Type B pancreatic cell (in vitro differentiated cells): Measurements from ENCODE around the gene APAF1. TPM values are rescaled to one million over a fixed set of nuclear protein-coding genes. Genes with fewer than 3 reads are reported as not detected.

ENCODE experiments used
- DNase-seq: peaks from one replicate; pipeline ENCODE4 v3.0.0; 2021; ENCODE audit warnings: mixed read lengths; ENCODE audit not compliant: unreplicated experiment; ENCODE audit errors: extremely low spot score
- H3K27ac Mint-ChIP-seq: 2 replicates; pipeline ENCODE4 v1.8.0; 2021; ENCODE audit warnings: mild to moderate bottlenecking, mixed read lengths
- H3K27me3 Mint-ChIP-seq: 2 replicates; pipeline ENCODE4 v1.8.0; 2021; ENCODE audit warnings: mixed read lengths
- H3K36me3 Mint-ChIP-seq: 2 replicates; pipeline ENCODE4 v1.8.0; 2021; ENCODE audit warnings: mixed read lengths
- H3K4me1 Mint-ChIP-seq: one replicate; pipeline ENCODE4 v1.8.0; 2021; ENCODE audit warnings: mixed read lengths; ENCODE audit not compliant: unreplicated experiment
- H3K4me3 Mint-ChIP-seq: 2 replicates; pipeline ENCODE4 v1.8.0; 2021; ENCODE audit warnings: mild to moderate bottlenecking, mixed read lengths
- H3K9me3 Mint-ChIP-seq: 2 replicates; pipeline ENCODE4 v1.8.0; 2021; ENCODE audit warnings: mixed read lengths
- CTCF ChIP-seq: fragments of 200-600 bp; sonication (generic); conservative IDR thresholded peaks from 2 replicates; pipeline ENCODE4 v1.5.0; 2021; ENCODE audit warnings: antibody characterized with exemption, mild to moderate bottlenecking
- total RNA-seq: library from RNA; stranded (reverse); gene quantifications from 2 replicates; pipeline ENCODE4 v1.2.1, GENCODE V29; 2021; ENCODE audit warnings: low replicate concordance

Gene APAF1
- total RNA-seq, 1 donor from 2014 or later = 21.7 TPM

GRCh38 chr12:98744680-98745079, 99.6 kb downstream of the APAF1 start:
- H3K36me3 Mint-ChIP-seq = no peaks in the 10 kb centered on the region
- peaks cover 35% of the 10 kb centered on the region for H3K27me3 Mint-ChIP-seq
- H3K9me3 Mint-ChIP-seq = peaks cover 1% of the 10 kb centered on the region
- no peak for DNase-seq
- H3K4me3 Mint-ChIP-seq = no peak overlapping the region
- no peak overlapping the region for H3K27ac Mint-ChIP-seq
- H3K4me1 Mint-ChIP-seq = peaks cover 8% of the 10 kb centered on the region
- no peak for TF ChIP-seq CTCF

DNA sequence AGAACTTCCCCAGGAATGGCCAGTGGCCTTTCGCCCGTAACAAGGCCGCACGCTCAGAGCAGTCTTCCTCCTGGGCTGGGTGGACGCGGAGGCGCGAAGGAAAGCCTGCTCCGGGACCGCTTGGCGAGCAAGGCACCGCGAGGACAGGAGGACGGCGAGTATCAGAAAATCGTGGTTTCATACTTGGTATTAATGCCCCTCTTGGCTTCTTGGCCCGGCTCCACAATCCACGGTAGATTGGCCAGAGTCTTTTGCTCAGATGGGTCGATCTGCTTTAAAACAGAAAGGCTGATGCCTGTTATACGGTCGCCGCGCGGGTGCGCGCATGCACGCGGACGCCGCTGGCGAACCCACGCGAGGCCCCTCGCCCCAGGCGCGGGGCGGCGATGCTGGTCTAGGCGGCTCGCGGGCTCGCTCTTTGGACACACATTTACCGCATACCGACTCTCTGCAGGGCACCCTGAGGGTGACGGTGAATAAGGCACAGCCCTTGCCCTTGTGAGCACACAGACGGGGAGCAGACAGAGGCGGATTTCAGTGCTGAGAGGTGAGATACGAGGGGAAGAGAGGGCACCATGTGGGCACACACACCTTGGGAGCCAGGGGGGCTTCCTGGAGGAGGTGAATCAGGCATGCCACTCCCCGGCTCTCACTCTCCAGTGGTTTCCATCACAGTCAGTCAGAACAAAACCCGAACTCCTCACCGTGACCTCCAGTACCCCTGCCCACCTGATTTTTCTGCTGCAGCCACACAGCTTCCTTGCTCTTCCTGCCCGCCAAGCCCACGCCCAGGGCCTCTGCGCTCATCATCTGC, 100.7 kb downstream of the APAF1 start:
- Mint-ChIP-seq H3K9me3 (peaks cover 5% of the 10 kb centered on the region), H3K4me1 (peaks cover 13% of the 10 kb centered on the region), H3K27me3 (peaks cover 35% of the 10 kb centered on the region), H3K4me3 (peak overlapping the region; percentile 58), H3K36me3 (no peaks in the 10 kb centered on the region), H3K27ac (no peak overlapping the region)
- DNase-seq = no peak
- no peak for TF ChIP-seq CTCF

DNA sequence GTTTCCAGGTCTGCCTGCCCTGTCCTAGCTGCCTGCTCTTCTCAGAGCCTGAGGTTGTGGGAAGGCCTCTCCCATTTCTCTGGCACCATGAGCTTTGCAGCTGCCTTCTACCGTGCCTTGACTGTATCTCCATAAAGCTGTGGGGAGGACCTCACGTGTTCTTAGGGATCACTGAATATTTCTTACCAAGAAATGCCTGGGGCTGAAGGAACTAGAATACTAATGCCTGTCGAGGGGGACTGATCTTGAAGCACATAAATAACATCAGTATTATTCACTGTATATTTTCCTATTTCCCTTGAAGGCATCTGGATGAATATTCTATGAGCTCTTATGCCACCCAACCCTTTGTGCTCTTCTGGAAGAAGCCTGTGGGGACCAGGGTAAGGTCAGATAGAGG, 103.4 kb downstream of the APAF1 start:
- Mint-ChIP-seq H3K27me3 (peaks cover 23% of the 10 kb centered on the region), H3K4me3 (no peak overlapping the region), H3K27ac (no peak overlapping the region), H3K9me3 (peaks cover 5% of the 10 kb centered on the region), H3K36me3 (no peaks in the 10 kb centered on the region), H3K4me1 (peaks cover 17% of the 10 kb centered on the region)
- no peak for DNase-seq
- TF ChIP-seq CTCF = no peak

GRCh38 chr12:98750511-98750910, 105.4 kb downstream of the APAF1 start:
- H3K4me1 Mint-ChIP-seq = peaks cover 27% of the 10 kb centered on the region
- peaks cover 5% of the 10 kb centered on the region for H3K9me3 Mint-ChIP-seq

GRCh38 chr12:98751580-98752115, 106.6 kb downstream of the APAF1 start:
- H3K27me3 Mint-ChIP-seq = peaks cover 14% of the 10 kb centered on the region
- no peak for DNase-seq
- no peak for TF ChIP-seq CTCF
- H3K27ac Mint-ChIP-seq = no peak overlapping the region
- no peak overlapping the region for H3K4me3 Mint-ChIP-seq
- H3K4me1 Mint-ChIP-seq = peaks cover 22% of the 10 kb centered on the region
- peaks cover 4% of the 10 kb centered on the region for H3K36me3 Mint-ChIP-seq
- peaks cover 9% of the 10 kb centered on the region for H3K9me3 Mint-ChIP-seq

More at GRCh38 chr12:98750511-98750910, 105.4 kb downstream of the APAF1 start:
- TF ChIP-seq CTCF = no peak
- Mint-ChIP-seq H3K27me3 (peaks cover 22% of the 10 kb centered on the region), H3K4me3 (no peak overlapping the region), H3K36me3 (no peaks in the 10 kb centered on the region), H3K27ac (no peak overlapping the region)
- no peak for DNase-seq
